Measurements from ENCODE around the gene CNOT6L. TPM values are rescaled to one million over a fixed set of nuclear protein-coding genes. Genes with fewer than 3 reads are reported as not detected.
"Not testable (repeated sequence)": the region's sequence is repeated elsewhere in the genome, so short reads cannot be mapped to it uniquely, and the experiment has no call there.

The CNOT6L gene
- total and polyA plus RNA-seq, 3 donors from 2014 or later, result 21.0 to 25.7 (median 23.1) TPM

GRCh38 chr4:77788990-77789389 lies 30.2 kb downstream of the CNOT6L start:
- H3K4me3 ChIP-seq, result no peak overlapping the region
- TF ChIP-seq CTCF (IDR thresholded peaks at IDR 0.05) (no peak), POLR2A (IDR thresholded peaks at IDR 0.05) (no peak)
- intact Hi-C loops (cut with DNase I; ENCODE audit: low total_unique reads), result no loop called here
- WGBS, 2 donors, result 77 to 91% methylated on average over 2 of the region's 2 CpGs
- no peaks in the 10 kb centered on the region for H3K9me3 ChIP-seq
- H3K27ac ChIP-seq, result no peak overlapping the region
- H3K36me3 ChIP-seq (ENCODE audit: low read depth, missing control alignments), result no peaks in the 10 kb centered on the region
- no peak for DNase-seq
- no peaks in the 10 kb centered on the region for H3K4me1 ChIP-seq
- no peaks in the 10 kb centered on the region for H3K27me3 ChIP-seq

GRCh38 chr4:77787969-77788368 lies 31.2 kb downstream of the CNOT6L start:
- intact Hi-C loops (cut with DNase I; ENCODE audit: low total_unique reads), result no loop called here
- H3K27me3 ChIP-seq, result no peaks in the 10 kb centered on the region
- no peaks in the 10 kb centered on the region for H3K9me3 ChIP-seq
- H3K36me3 ChIP-seq (ENCODE audit: low read depth, missing control alignments), result no peaks in the 10 kb centered on the region
- 76 to 84% methylated on average over 3 of the region's 3 CpGs for WGBS, 2 donors
- H3K4me3 ChIP-seq, result no peak overlapping the region
- H3K4me1 ChIP-seq, result no peaks in the 10 kb centered on the region
- no peak for TF ChIP-seq CTCF (IDR thresholded peaks at IDR 0.05)
- TF ChIP-seq POLR2A (IDR thresholded peaks at IDR 0.05), result no peak
- no peak overlapping the region for H3K27ac ChIP-seq
- DNase-seq, result no peak

- H3K4me1 ChIP-seq, result no peaks in the 10 kb centered on the region
- 91% methylated on average over 6 of the region's 6 CpGs for WGBS, 2 donors
These were observed 33.5 kb downstream of the CNOT6L start for GRCh38 chr4:77785669-77786068.

GRCh38 chr4:77783895-77784294 lies 35.3 kb downstream of the CNOT6L start:
- Histone ChIP-seq H3K9me3 (no peaks in the 10 kb centered on the region), H3K4me1 (no peaks in the 10 kb centered on the region), H3K4me3 (no peak overlapping the region), H3K36me3 (ENCODE audit: low read depth, missing control alignments) (no peaks in the 10 kb centered on the region), H3K27ac (no peak overlapping the region), H3K27me3 (no peaks in the 10 kb centered on the region)
- no peak for DNase-seq
- intact Hi-C loops (cut with DNase I; ENCODE audit: low total_unique reads), result no loop called here
- no peak for TF ChIP-seq POLR2A (IDR thresholded peaks at IDR 0.05)
- TF ChIP-seq CTCF (IDR thresholded peaks at IDR 0.05), result no peak
- 88 to 91% methylated on average over 6 of the region's 6 CpGs for WGBS, 2 donors

More at GRCh38 chr4:77785669-77786068, 33.5 kb downstream of the CNOT6L start:
- H3K27me3 ChIP-seq, result no peaks in the 10 kb centered on the region
- H3K27ac ChIP-seq, result no peak overlapping the region
- TF ChIP-seq CTCF (IDR thresholded peaks at IDR 0.05), result no peak
- TF ChIP-seq POLR2A (IDR thresholded peaks at IDR 0.05), result no peak
- intact Hi-C loops (cut with DNase I; ENCODE audit: low total_unique reads), result no loop called here
- H3K36me3 ChIP-seq (ENCODE audit: low read depth, missing control alignments), result no peaks in the 10 kb centered on the region
- DNase-seq, result no peak
- no peaks in the 10 kb centered on the region for H3K9me3 ChIP-seq
- no peak overlapping the region for H3K4me3 ChIP-seq

- intact Hi-C loops (cut with DNase I; ENCODE audit: low total_unique reads), result no loop called here
- no peak for DNase-seq
- no peaks in the 10 kb centered on the region for H3K36me3 ChIP-seq (ENCODE audit: low read depth, missing control alignments)
- no peak overlapping the region for H3K4me3 ChIP-seq
- TF ChIP-seq CTCF (IDR thresholded peaks at IDR 0.05) (no peak), POLR2A (IDR thresholded peaks at IDR 0.05) (no peak)
- no peak overlapping the region for H3K27ac ChIP-seq
- no peaks in the 10 kb centered on the region for H3K9me3 ChIP-seq
- no peaks in the 10 kb centered on the region for H3K27me3 ChIP-seq
- H3K4me1 ChIP-seq, result no peaks in the 10 kb centered on the region
- WGBS, 2 donors, result 90 to 94% methylated on average over 1 of the region's 1 CpG
These were observed 36.9 kb downstream of the CNOT6L start for GRCh38 chr4:77782102-77782835.

- DNase-seq; H3K36me3 ChIP-seq (ENCODE audit: low read depth, missing control alignments); H3K4me3 ChIP-seq; intact Hi-C loops (cut with DNase I; ENCODE audit: low total_unique reads); H3K4me1 ChIP-seq; H3K27me3 ChIP-seq; H3K9me3 ChIP-seq; H3K27ac ChIP-seq: not testable (repeated sequence)
- WGBS, 2 donors, result 76 to 93% methylated on average over 2 of the region's 2 CpGs
These were observed 38.4 kb downstream of the CNOT6L start for GRCh38 chr4:77780762-77781161.
